GM08714 (cell line): Measurements from ENCODE around the gene OR51B6.
"Not testable (repeated sequence)": the region's sequence is repeated elsewhere in the genome, so short reads cannot be mapped to it uniquely, and the experiment has no call there.

Source experiments
- H3K4me3 ChIP-seq: fragments of 200-500 bp; sonication (Bioruptor generic); 2 replicates; pipeline ENCODE4 v1.5.1; 2014; ENCODE audit warnings: mild to moderate bottlenecking, low read length, inconsistent platforms
- ZNF274 ChIP-seq: IDR thresholded peaks from 2 replicates; pipeline ENCODE4 v1.6.1; 2012; ENCODE audit warnings: mild to moderate bottlenecking, low read depth, low read length

The OR51B6 gene, protein sequence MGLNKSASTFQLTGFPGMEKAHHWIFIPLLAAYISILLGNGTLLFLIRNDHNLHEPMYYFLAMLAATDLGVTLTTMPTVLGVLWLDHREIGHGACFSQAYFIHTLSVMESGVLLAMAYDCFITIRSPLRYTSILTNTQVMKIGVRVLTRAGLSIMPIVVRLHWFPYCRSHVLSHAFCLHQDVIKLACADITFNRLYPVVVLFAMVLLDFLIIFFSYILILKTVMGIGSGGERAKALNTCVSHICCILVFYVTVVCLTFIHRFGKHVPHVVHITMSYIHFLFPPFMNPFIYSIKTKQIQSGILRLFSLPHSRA

DNA sequence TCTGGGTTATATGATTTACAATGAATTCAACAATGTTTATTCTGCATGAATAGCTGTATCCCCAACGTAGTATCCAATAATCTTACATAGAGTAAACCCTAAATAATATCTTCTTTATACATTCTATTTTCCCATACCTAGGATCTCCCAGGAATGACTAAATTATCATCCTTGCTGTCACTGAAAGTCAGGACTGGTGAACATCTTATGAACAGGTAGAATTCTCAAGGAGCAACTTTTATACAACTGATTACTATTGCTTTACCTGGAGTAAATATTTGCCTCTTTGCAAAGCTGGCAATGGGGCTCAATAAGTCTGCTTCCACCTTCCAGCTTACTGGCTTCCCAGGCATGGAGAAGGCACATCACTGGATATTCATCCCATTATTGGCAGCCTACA lies at the start of gene OR51B6:
Gene OR51B6, plus strand, starts transcription at position 301 of the 400 bp plus-strand sequence. Its CDS starts 0 bp downstream, at position 301.
- H3K4me3 ChIP-seq = no peak within 1 kb of the TSS
- no peak for TF ChIP-seq ZNF274

DNA sequence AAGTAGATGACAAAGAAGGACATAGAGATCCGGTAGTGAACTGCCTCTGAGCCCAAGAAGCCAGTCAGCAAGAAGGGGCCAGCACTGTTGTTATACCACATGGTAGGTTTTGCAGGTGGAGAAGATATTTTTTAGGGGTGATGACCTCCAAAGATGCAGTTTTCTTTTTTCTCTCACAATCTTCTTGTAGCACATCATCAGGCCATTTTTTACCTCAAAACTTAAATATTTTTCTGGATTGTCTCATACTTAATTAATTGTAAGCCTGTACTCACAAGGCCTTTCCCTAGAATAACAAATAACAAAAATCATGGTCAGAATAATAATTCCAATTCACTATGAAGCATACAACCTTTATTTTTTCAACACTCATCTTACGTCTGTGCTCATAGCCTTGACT lies 49.5 kb upstream of the OR51B6 start, which contains the start of gene OR51B4:
Gene OR51B4, minus strand, starts transcription at position 101 of the 400 bp plus-strand sequence. Its CDS starts 0 bp downstream, at position 101.
- no peak within 1 kb of the TSS for H3K4me3 ChIP-seq
- no peak for TF ChIP-seq ZNF274

DNA sequence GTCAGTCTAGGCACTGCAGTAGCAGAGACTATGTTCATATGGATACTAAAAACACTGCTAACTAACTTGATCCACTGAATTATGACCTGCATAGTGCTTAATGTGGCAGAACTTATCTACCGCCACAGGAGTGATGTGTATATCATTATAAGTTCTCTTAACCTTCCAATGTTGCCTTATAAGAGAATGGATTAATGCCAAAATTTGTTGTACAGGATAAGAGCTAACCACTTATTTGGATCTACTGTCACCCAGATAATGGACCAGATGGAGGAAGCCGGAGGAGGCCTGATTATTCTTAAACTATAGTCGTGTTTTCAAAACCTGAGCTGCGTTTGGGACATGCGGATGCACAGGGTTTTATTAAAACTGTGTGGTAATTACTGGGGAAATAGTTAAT lies 47.7 kb upstream of the OR51B6 start:
- no peak for TF ChIP-seq ZNF274
- H3K4me3 ChIP-seq = no peak overlapping the region

DNA sequence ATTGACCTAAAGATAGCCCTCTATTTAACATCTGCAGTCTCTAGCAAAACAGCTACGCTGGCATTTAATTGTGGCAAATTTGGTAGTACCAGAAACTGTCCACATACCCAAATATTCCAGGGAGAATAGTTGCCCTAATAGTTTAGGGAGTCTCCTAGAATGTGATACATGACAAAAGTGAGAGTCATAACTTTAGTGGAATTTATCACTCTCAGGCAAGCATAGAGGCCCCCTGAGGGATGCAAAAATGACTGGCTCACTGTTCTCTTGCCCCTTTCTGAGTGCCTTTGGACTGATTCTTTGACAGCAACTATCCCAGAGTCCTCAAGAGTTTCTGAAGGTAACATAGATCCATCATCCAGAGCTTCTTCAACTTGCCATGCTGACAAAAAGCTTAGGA lies 47.3 kb upstream of the OR51B6 start:
- no peak for TF ChIP-seq ZNF274

DNA sequence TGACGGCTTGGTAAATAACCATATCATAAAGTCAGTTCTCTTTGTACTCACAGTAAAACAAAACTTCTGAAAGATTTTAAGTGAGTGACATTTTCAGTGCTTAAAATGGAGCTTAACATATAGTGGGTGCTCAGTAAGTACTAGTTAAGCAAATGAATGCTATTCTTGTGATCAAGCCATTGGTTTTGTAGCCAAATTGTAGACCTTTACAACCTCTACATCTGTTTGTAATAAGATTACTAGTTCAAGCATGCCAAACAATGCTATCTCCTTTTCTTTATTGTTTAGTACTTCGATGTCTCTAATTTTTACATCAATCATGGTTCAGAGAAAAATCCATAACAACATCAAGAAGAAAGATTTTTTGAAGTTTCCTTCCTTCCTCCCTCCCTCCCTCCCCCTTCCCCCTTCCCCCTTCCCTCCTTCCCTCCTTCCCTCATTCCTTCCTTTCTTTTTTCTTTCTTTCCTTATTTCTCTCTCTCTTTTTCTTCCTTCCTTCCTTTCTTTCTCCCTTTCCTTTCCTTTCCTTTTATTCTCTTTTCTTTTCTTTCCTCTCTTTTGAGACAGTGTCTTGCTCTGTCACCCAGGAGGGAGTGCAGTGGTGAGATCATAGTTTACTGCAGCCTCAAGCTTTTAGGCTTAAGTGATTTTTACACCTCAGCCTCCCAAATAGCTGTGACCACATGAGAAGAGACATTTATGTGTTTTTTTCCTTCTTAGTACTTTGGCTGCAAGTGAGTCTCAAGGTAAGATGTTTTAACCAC lies 43.9 kb upstream of the OR51B6 start:
- no peak overlapping the region for H3K4me3 ChIP-seq
- TF ChIP-seq ZNF274 = no peak

More for the DNA sequence above, 47.3 kb upstream of the OR51B6 start:
- no peak overlapping the region for H3K4me3 ChIP-seq

DNA sequence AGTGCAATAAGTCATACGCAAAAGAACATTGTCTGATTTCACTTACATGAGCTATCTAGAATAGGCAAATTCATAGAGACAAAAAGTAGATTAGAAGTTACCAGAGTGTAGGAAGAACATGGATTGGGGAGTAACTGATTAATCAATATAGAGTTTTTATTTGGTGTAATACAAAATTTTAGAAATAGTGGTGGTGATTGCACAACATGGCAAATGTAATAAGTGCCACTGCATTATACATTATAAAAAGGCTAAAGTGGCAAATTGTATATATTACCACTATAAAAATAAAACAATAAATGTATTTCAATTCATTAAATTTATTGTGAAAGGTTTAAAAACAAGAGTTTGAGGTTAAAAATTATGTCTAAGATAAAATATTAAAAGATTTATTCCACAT lies 40.9 kb upstream of the OR51B6 start:
- H3K4me3 ChIP-seq = no peak overlapping the region
- TF ChIP-seq ZNF274 = no peak

DNA sequence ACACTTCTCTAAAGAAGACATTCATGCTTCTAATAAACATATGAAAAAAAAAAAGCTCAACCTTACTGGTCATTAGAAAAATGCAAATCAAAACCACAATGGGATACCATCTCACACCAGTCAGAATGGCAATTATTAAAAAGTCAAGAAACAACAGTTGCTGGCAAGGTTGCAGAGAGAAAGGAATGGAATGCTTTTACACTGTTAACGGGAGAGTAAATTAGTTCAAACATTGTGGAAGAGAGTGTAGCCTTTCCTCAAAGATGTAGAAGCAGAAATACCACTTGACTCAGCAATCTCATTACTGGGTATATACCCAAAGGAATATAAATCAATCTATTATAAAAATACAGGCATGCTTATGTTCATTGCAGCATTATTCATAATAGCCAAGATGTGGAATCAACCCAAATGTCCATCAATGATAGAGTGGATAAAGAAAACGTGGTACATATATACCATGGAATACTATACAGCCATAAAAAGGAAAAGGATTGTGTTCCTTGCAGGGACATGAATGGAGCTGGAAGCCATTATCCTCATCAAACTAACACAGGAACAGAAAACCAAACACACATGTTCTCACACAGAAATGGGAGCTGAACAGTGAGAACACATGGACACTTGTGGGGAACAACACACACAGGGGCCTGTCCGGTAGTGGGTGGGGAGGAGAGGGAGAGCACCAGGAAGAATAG lies 37.8 kb upstream of the OR51B6 start:
- not testable (repeated sequence) for H3K4me3 ChIP-seq

DNA sequence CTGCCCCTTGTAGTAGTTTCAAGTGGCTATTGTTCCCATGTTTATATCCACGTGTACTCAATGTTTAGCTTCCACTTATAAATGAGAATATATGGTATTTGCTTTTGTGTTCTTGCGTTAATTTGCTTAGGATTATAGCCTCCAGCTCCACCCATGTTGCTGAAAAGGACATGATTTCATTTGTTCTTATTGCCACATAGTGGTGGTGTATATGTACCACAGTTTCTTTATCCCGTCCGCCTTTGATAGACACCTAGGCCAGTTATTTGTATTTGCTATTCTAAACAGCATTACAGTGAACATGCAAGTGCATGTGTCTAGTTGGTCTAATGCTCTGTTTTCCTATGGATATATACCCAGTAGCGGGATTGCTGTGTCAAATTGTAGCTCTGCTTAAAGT lies 34.0 kb upstream of the OR51B6 start:
- no peak overlapping the region for H3K4me3 ChIP-seq
- no peak for TF ChIP-seq ZNF274

DNA sequence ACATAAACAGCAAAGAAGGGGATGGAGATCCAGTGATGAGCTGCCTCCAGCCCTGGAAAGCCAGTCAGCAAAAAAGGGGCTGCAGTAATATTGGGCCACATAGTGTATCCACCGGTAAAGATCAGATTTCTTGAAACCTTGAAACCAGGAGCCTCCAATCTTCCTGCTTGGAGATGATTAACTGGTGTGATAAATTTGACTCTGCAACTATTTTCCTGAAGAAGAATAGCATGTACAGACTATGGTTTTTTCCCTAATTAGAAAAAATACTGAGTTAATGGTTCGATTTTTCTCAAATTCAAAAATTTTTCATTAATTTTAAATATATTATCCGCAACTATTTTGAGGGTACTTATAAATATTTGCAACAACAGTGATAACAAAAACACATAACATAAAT lies 27.1 kb upstream of the OR51B6 start, which contains the start of gene OR51B2:
Gene OR51B2, minus strand, starts transcription at position 101 of the 400 bp plus-strand sequence. Its CDS starts 0 bp downstream, at position 101.
- no peak within 1 kb of the TSS for H3K4me3 ChIP-seq
- TF ChIP-seq ZNF274 = no peak

DNA sequence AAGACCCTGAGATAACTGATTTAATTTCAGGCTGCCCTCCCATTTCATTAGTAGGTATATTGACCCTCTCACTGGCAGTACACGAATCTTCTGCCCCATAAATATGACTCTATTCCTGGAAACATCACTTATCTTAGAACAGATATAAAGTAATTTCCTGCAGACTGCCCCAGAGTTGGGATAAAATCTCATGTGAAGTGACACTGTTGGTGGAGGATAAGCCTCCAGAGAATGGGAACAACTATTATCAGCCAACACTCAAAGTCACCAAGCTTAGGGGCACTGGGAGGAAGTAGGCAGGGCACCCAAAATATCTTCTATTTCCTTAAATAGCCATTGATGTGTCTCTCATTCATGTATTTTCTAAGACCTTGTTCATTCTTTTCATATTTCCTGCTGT lies 16.1 kb upstream of the OR51B6 start:
- H3K4me3 ChIP-seq = no peak overlapping the region
- TF ChIP-seq ZNF274 = no peak

DNA sequence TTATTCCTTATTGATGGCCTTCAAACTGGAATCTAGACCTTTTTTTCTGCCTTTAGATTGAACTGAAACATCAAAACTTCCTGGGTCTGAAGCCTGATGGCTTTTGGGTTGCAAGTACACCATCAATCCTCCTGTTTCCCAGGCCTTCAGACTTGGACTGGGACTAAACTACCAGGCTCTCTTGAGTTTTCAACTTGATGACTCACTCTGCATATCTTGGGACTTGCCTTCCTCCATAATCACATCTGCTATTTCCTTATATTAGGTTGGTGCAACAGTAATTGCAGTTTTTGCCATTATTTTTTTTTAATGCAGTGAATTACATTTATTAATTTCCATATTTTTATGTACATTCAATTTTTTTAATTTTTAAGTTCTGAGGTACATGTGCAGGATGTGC lies 15.0 kb upstream of the OR51B6 start:
- no peak for TF ChIP-seq ZNF274
- H3K4me3 ChIP-seq = no peak overlapping the region

DNA sequence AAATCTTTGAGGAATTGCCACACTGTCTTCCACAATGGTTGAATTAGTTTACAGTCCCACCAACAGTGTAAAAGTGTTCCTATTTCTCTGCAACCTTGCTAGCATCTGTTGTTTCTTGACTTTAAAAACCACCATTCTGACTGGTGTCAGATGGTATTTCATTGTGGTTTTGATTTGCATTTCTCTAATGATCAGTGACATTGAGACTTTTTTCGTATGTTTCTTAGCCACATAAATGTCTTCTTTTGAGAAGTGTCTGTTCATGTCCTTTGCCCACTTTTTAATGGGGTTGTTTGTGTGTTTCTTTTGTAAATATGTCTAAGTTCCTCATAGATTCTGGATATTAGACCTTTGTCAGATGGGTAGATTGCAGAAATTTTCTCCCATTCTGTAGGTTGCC lies 14.1 kb upstream of the OR51B6 start:
- H3K4me3 ChIP-seq = not testable (repeated sequence)

DNA sequence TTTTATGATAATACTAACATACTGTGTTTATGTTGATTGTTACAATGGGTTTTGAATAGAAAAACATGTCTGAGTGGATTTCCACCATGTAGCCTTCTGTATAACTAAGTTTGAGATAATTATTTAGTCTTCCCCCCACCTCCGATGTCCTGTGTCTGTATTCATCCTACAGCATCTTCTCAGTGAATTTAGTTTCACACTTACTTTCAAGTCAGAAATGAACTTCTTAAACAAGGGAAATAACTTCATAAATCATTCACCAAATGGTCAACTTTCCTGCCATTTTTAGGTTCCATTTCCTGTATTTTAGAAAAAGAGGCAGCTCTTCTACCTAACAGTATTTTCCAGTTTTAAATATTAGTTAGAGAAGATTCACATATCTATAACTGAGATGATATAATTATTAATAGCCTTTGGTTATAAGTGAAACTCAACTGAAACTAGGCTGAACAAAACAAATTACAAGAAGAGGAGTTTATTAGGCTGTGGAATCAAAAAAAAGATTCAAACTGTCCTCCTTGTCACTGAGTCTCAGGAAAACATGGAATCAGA lies 11.5 kb upstream of the OR51B6 start:
- no peak overlapping the region for H3K4me3 ChIP-seq
- TF ChIP-seq ZNF274 = no peak
